ENCODE data around the gene PTPN20. TPM values are rescaled to one million over a fixed set of nuclear protein-coding genes. Genes with fewer than 3 reads are reported as not detected.

PTPN20 gene
- total and polyA plus RNA-seq, 4 donors: 0.57 to 7.2 (median 1.7) TPM

GRCh38 chr10:47018026-47018735 lies 107.0 kb downstream of the PTPN20 start:
- no peak for TF ChIP-seq CTCF (IDR thresholded peaks at IDR 0.05; ENCODE audit: control extremely low read depth, extremely low read depth)
- Histone ChIP-seq H3K9ac (ENCODE audit: insufficient read depth in 1 of 2, low read length in 2 of 2) (no peak overlapping the region), H3K4me3 (no peak overlapping the region), H3K27me3 (ENCODE audit: control insufficient read depth in 3 of 3, insufficient read depth in 3 of 3, low read length in 2 of 3) (no peaks in the 10 kb centered on the region), H3K27ac (ENCODE audit: low read depth in 1 of 2, low read length in 1 of 2) (no peak overlapping the region), H3K36me3 (ENCODE audit: control insufficient read depth in 4 of 4, insufficient read depth in 4 of 4, low read length in 4 of 4) (no peaks in the 10 kb centered on the region), H3K4me1 (ENCODE audit: control insufficient read depth in 5 of 5, insufficient read depth in 5 of 5, low read length in 5 of 5) (peaks cover 0 to 24% (median 5%) of the 10 kb centered on the region in 5 donors), H3K9me3 (ENCODE audit: control insufficient read depth in 4 of 4, insufficient read depth in 3 of 4, low read length in 3 of 4) (peaks cover 0 to 3% (median 0%) of the 10 kb centered on the region in 4 donors)
- ATAC-seq (ENCODE audit: insufficient read depth, low FRiP score) (no peak), DNase-seq (no peak)
- WGBS, 2 donors: 92 to 96% methylated on average over 2 of the region's 2 CpGs

- Histone ChIP-seq H3K4me3 (no peak overlapping the region), H3K4me1 (ENCODE audit: control insufficient read depth in 5 of 5, insufficient read depth in 5 of 5, low read length in 5 of 5) (peaks cover 0 to 16% (median 1%) of the 10 kb centered on the region in 5 donors), H3K9ac (ENCODE audit: insufficient read depth in 1 of 2, low read length in 2 of 2) (no peak overlapping the region), H3K9me3 (ENCODE audit: control insufficient read depth in 4 of 4, insufficient read depth in 3 of 4, low read length in 3 of 4) (peaks cover 0 to 4% (median 0%) of the 10 kb centered on the region in 4 donors), H3K27ac (ENCODE audit: low read depth in 1 of 2, low read length in 1 of 2) (no peak overlapping the region), H3K36me3 (ENCODE audit: control insufficient read depth in 4 of 4, insufficient read depth in 4 of 4, low read length in 4 of 4) (no peaks in the 10 kb centered on the region), H3K27me3 (ENCODE audit: control insufficient read depth in 3 of 3, insufficient read depth in 3 of 3, low read length in 2 of 3) (no peaks in the 10 kb centered on the region)
- no peak for TF ChIP-seq CTCF (IDR thresholded peaks at IDR 0.05; ENCODE audit: control extremely low read depth, extremely low read depth)
- DNase-seq (no peak), ATAC-seq (ENCODE audit: insufficient read depth, low FRiP score) (no peak)
- 72 to 73% methylated on average over 8 of the region's 8 CpGs for WGBS, 2 donors
These were observed 108.2 kb downstream of the PTPN20 start for GRCh38 chr10:47019155-47020145.

GRCh38 chr10:47020471-47020870 lies 109.2 kb downstream of the PTPN20 start:
- WGBS, 2 donors: 61 to 65% methylated on average over 5 of the region's 5 CpGs
- no peak for ATAC-seq (ENCODE audit: insufficient read depth, low FRiP score)
- Histone ChIP-seq H3K4me3 (no peak overlapping the region), H3K4me1 (ENCODE audit: control insufficient read depth in 5 of 5, insufficient read depth in 5 of 5, low read length in 5 of 5) (peaks cover 0 to 15% (median 1%) of the 10 kb centered on the region in 5 donors), H3K27me3 (ENCODE audit: control insufficient read depth in 3 of 3, insufficient read depth in 3 of 3, low read length in 2 of 3) (no peaks in the 10 kb centered on the region), H3K9ac (ENCODE audit: insufficient read depth in 1 of 2, low read length in 2 of 2) (no peak overlapping the region), H3K36me3 (ENCODE audit: control insufficient read depth in 4 of 4, insufficient read depth in 4 of 4, low read length in 4 of 4) (no peaks in the 10 kb centered on the region), H3K9me3 (ENCODE audit: control insufficient read depth in 4 of 4, insufficient read depth in 3 of 4, low read length in 3 of 4) (peaks cover 0 to 2% (median 0%) of the 10 kb centered on the region in 4 donors), H3K27ac (ENCODE audit: low read depth in 1 of 2, low read length in 1 of 2) (no peak overlapping the region)
- TF ChIP-seq CTCF (IDR thresholded peaks at IDR 0.05; ENCODE audit: control extremely low read depth, extremely low read depth): no peak
- DNase-seq: no peak
